ENCODE measurements around the gene SLC16A1. TPM values are rescaled to one million over a fixed set of nuclear protein-coding genes. Genes with fewer than 3 reads are reported as not detected.

SLC16A1 gene
- total and polyA plus RNA-seq, 2 donors (not counting 3 experiments of a cell fraction or from before 2014, with no cell fraction given), result 148 to 188 TPM

- DNase-seq (ENCODE audit: low read depth, low spot score) (no peak), FAIRE-seq (no peak)
- intact Hi-C loops (cut with micrococcal nuclease), result no loop called here
- Histone ChIP-seq H3K4me1 (ENCODE audit: control insufficient read depth, extremely low read depth, insufficient read depth, low read length) (no peaks in the 10 kb centered on the region), H3K9ac (replicated peaks; ENCODE audit: extremely low read depth, insufficient read depth, low read length) (no peak overlapping the region), H3K4me3 (replicated peaks in 1 of 3; ENCODE audit: insufficient read depth in 1 of 3, low read depth in 1 of 3, low read length in 3 of 3) (no peak overlapping the region), H3K4me2 (ENCODE audit: insufficient read depth, low read length) (no peak overlapping the region), H3K27me3 (ENCODE audit: control insufficient read depth in 2 of 2, insufficient read depth in 2 of 2, low read length in 2 of 2) (no peaks in the 10 kb centered on the region), H4K20me1 (replicated peaks; ENCODE audit: control insufficient read depth, extremely low read depth, insufficient read depth, low read length) (no peaks in the 10 kb centered on the region), H2AFZ (ENCODE audit: low read depth, low read length) (no peak overlapping the region), H3K79me2 (ENCODE audit: control insufficient read depth, insufficient read depth, low read length) (no peaks in the 10 kb centered on the region), H3K9me1 (replicated peaks; ENCODE audit: control insufficient read depth, extremely low read depth, insufficient read depth, low read length) (no peaks in the 10 kb centered on the region), H3K9me3 (replicated peaks; ENCODE audit: control insufficient read depth, insufficient read depth, low read length) (no peaks in the 10 kb centered on the region), H3K27ac (ENCODE audit: insufficient read depth, low read depth, low read length) (no peak overlapping the region), H3K36me3 (ENCODE audit: control insufficient read depth in 2 of 2, extremely low read depth in 1 of 2, insufficient read depth in 2 of 2, low read length in 2 of 2) (no peaks in the 10 kb centered on the region)
- no TSS peak for BruUV-seq (replicated peaks)
- POLR2A ChIA-PET, result no interaction called here
- dilution Hi-C loops (cut with MboI; ENCODE audit: extremely low pct_ligation_motif_present, low sequenced_read_pairs), result no loop called here
- TF ChIP-seq FOS (IDR thresholded peaks at IDR 0.05; ENCODE audit: borderline replicate concordance, insufficient read depth, low read length) (no peak), POLR2A (IDR thresholded peaks at IDR 0.05; ENCODE audit: low read depth, low read length) (no peak)
- CTCF ChIA-PET, result interaction anchor here (0.7 to 7.0 kb wide), 6 partner anchors 9 to 195 kb away, joined by 4 to 77 read pairs (median 14); partner anchors contain the start of gene LRIG2
Observed at GRCh38 chr1:112878321-112878720, 77.7 kb downstream of the SLC16A1 start.

- Histone ChIP-seq H3K79me2 (ENCODE audit: control insufficient read depth, insufficient read depth, low read length) (no peaks in the 10 kb centered on the region), H3K9me1 (replicated peaks; ENCODE audit: control insufficient read depth, extremely low read depth, insufficient read depth, low read length) (no peaks in the 10 kb centered on the region), H3K36me3 (ENCODE audit: control insufficient read depth in 2 of 2, extremely low read depth in 1 of 2, insufficient read depth in 2 of 2, low read length in 2 of 2) (no peaks in the 10 kb centered on the region), H3K4me1 (ENCODE audit: control insufficient read depth, extremely low read depth, insufficient read depth, low read length) (no peaks in the 10 kb centered on the region), H3K9me3 (replicated peaks; ENCODE audit: control insufficient read depth, insufficient read depth, low read length) (no peaks in the 10 kb centered on the region), H3K4me2 (ENCODE audit: insufficient read depth, low read length) (no peak overlapping the region), H3K27me3 (ENCODE audit: control insufficient read depth in 2 of 2, insufficient read depth in 2 of 2, low read length in 2 of 2) (no peaks in the 10 kb centered on the region), H3K27ac (ENCODE audit: insufficient read depth, low read depth, low read length) (no peak overlapping the region), H2AFZ (ENCODE audit: low read depth, low read length) (no peak overlapping the region), H3K9ac (replicated peaks; ENCODE audit: extremely low read depth, insufficient read depth, low read length) (no peak overlapping the region), H3K4me3 (replicated peaks in 1 of 3; ENCODE audit: insufficient read depth in 1 of 3, low read depth in 1 of 3, low read length in 3 of 3) (no peak overlapping the region), H4K20me1 (replicated peaks; ENCODE audit: control insufficient read depth, extremely low read depth, insufficient read depth, low read length) (no peaks in the 10 kb centered on the region)
- ChIA-PET POLR2A (no interaction called here), CTCF (interaction anchor here (1.1 to 7.0 kb wide), 6 partner anchors 8 to 195 kb away, joined by 3 to 77 read pairs (median 14); partner anchors contain the start of gene LRIG2)
- no peak for FAIRE-seq
- dilution Hi-C loops (cut with MboI; ENCODE audit: extremely low pct_ligation_motif_present, low sequenced_read_pairs) (no loop called here), intact Hi-C loops (cut with micrococcal nuclease) (no loop called here)
- DNase-seq (ENCODE audit: low read depth, low spot score), result no peak
- TF ChIP-seq POLR2AphosphoS5 (IDR thresholded peaks at IDR 0.05; ENCODE audit: insufficient read depth, low read depth, low read length) (no peak), POLR2A (IDR thresholded peaks at IDR 0.05; ENCODE audit: low read depth, low read length) (no peak), JUN (IDR thresholded peaks at IDR 0.05; ENCODE audit: borderline replicate concordance, insufficient read depth, insufficient read length, low read depth) (no peak), CTCF (IDR thresholded peaks at IDR 0.05; ENCODE audit: extremely low read depth in 1 of 2, insufficient read depth in 1 of 2, low read depth in 1 of 2, low read length in 2 of 2) (no peak), MAX (IDR thresholded peaks at IDR 0.05; ENCODE audit: insufficient read depth, insufficient read length) (no peak), MYC (IDR thresholded peaks at IDR 0.05; ENCODE audit: low read depth, low read length) (no peak), FOS (IDR thresholded peaks at IDR 0.05; ENCODE audit: borderline replicate concordance, insufficient read depth, low read length) (no peak), GATA2 (IDR thresholded peaks at IDR 0.05; ENCODE audit: insufficient read depth, insufficient read length, low read depth, low read length) (no peak), EZH2 (IDR thresholded peaks at IDR 0.05; ENCODE audit: borderline replicate concordance, low read depth, low read length, severe bottlenecking) (no peak)
- no TSS peak for BruUV-seq (replicated peaks)
Observed at GRCh38 chr1:112877750-112878149, 78.2 kb downstream of the SLC16A1 start.

All from endothelial cell of umbilical vein (primary cell).